Retinal pigment epithelial cell (primary cell): ENCODE measurements around the gene ULK1.

ENCODE experiments used
- DNase-seq: peaks from one replicate; pipeline ENCODE4 v3.0.0-alpha.2; 2010; ENCODE audit warnings: low read depth
- H3K4me3 ChIP-seq: 2 replicates; pipeline ENCODE4 v1.5.1; 2011; ENCODE audit warnings: mild to moderate bottlenecking, low read length, control low read depth, moderate library complexity
- TF ChIP-seq, protein P1 (sequence below): conservative IDR thresholded peaks from 2 replicates; pipeline ENCODE4 v1.5.1; 2011; ENCODE audit warnings: low read depth, low read length, control low read depth, inconsistent platforms

ULK1 gene

GRCh38 chr12:131911851-131912477 lies 17.5 kb downstream of the ULK1 start:
- no peak overlapping the region for H3K4me3 ChIP-seq
- no peak for DNase-seq
- TF ChIP-seq, protein P1, sequence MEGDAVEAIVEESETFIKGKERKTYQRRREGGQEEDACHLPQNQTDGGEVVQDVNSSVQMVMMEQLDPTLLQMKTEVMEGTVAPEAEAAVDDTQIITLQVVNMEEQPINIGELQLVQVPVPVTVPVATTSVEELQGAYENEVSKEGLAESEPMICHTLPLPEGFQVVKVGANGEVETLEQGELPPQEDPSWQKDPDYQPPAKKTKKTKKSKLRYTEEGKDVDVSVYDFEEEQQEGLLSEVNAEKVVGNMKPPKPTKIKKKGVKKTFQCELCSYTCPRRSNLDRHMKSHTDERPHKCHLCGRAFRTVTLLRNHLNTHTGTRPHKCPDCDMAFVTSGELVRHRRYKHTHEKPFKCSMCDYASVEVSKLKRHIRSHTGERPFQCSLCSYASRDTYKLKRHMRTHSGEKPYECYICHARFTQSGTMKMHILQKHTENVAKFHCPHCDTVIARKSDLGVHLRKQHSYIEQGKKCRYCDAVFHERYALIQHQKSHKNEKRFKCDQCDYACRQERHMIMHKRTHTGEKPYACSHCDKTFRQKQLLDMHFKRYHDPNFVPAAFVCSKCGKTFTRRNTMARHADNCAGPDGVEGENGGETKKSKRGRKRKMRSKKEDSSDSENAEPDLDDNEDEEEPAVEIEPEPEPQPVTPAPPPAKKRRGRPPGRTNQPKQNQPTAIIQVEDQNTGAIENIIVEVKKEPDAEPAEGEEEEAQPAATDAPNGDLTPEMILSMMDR: no peak

GRCh38 chr12:131912518-131913274 lies 18.3 kb downstream of the ULK1 start:
- DNase-seq: peak; percentile 81
- TF ChIP-seq, protein P1: peak; percentile 26
- no peak overlapping the region for H3K4me3 ChIP-seq

DNA sequence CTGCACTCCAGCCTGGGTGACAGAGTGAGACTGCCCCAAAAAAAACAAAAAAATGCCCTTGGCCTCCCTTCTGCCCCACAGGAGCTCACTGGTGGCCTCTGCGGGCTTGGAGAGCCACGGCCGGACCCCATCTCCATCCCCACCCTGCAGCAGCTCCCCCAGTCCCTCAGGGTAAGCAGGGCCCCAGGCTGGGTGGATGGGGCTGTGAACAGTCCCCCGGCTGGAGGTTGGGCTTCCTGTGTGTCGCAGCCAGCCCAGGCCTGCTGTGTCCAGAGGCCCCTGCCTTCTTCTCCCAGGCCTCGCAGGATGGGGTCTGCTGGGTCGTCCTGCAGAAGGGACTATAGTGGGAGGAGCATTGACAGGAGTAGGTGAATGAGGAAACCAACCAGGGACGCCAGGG lies 19.2 kb downstream of the ULK1 start:
- DNase-seq: no peak
- no peak overlapping the region for H3K4me3 ChIP-seq
- TF ChIP-seq, protein P1: no peak

DNA sequence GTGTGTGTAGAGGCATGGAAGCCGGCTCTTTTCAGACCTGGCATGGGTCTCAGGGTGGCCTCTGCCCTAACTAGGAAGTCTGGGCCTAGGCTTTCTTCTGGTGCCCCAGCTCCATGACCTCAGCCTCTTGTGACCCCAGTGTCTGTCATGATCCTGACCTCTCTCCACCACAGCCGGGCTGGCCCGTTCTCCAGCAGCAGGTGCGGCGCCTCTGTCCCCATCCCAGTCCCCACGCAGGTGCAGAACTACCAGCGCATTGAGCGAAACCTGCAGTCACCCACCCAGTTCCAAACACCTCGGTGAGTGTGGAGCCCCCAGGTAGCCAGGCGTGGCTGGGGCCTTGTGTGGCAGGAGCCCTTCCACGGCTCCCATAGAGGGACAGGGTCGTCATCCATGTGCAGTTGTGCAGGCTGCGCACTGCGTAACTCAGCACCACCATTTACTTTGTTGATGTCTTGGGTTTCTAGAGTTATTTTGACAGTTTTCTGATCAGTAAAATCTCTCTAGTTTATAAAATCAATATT lies 19.8 kb downstream of the ULK1 start:
- no peak for DNase-seq
- TF ChIP-seq, protein P1: no peak
- H3K4me3 ChIP-seq: no peak overlapping the region

- DNase-seq: no peak
- TF ChIP-seq, protein P1: no peak
- no peak overlapping the region for H3K4me3 ChIP-seq
Measured at GRCh38 chr12:131915000-131915689, 20.7 kb downstream of the ULK1 start.

DNA sequence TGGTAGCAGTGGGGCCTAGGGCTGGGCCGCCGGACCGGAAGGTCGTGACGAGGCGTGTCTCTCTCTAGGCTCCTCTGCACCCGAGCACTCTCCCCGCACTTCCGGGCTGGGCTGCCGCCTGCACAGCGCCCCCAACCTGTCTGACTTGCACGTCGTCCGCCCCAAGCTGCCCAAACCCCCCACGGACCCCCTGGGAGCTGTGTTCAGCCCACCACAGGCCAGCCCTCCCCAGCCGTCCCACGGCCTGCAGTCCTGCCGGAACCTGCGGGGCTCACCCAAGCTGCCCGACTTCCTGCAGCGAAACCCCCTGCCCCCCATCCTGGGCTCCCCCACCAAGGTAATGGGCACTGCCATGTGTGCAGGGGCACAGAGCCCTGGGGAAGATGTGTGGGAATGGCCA lies 21.4 kb downstream of the ULK1 start:
- no peak overlapping the region for H3K4me3 ChIP-seq
- DNase-seq: no peak
- TF ChIP-seq, protein P1: no peak
